CD4-positive, alpha-beta T cell treated with Interleukin-21 for 1 hour (primary cell): Measurements from ENCODE around the gene STK36.

ENCODE experiments used
- DNase-seq: peaks from one replicate; pipeline ENCODE4 v3.0.0-alpha.2; 2020

STK36 gene

GRCh38 chr2:218671654-218672566 lies at the start of gene STK36, which contains the start of gene RNF25:
STK36 (plus strand) TSS chr2:218672086; CDS start chr2:218672830, 744 bp downstream.
RNF25 (minus strand) TSS chr2:218672002; CDS start chr2:218671970, 32 bp downstream.
- DNase-seq: peak; percentile 85

DNA sequence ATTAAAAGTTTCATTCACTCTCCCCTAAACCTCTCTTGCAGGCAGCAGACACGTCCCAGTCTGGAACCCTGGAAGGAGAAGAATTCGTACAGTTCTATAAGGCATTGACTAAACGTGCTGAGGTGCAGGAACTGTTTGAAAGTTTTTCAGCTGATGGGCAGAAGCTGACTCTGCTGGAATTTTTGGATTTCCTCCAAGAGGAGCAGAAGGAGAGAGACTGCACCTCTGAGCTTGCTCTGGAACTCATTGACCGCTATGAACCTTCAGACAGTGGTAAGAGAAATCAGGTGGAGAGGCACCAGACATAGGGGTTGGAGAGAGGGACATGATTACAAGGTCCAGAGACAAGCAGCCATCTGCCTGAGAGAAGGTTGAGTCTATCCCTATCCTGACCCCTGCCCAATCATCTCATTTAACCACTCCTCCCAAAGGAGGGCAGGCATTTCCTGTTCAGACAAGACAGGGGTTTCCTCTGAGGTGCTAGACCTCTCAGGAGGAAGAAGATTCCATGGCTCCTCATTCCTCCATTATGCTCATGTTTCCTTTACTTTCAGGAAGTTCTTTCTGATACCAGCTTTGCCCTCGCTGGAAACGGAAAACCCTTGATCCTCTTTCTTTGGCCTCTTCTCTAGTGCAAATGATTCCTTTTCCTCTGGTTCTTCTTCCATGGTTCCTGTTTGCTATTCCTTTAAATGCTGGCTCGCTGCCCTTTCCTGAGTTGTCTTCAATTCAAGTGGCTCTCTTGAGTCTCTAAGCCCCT lies 49.1 kb upstream of the STK36 start:
- DNase-seq: no peak

GRCh38 chr2:218623366-218623705 lies 48.5 kb upstream of the STK36 start:
- no peak for DNase-seq

GRCh38 chr2:218626369-218626768 lies 45.5 kb upstream of the STK36 start:
- DNase-seq: no peak

DNA sequence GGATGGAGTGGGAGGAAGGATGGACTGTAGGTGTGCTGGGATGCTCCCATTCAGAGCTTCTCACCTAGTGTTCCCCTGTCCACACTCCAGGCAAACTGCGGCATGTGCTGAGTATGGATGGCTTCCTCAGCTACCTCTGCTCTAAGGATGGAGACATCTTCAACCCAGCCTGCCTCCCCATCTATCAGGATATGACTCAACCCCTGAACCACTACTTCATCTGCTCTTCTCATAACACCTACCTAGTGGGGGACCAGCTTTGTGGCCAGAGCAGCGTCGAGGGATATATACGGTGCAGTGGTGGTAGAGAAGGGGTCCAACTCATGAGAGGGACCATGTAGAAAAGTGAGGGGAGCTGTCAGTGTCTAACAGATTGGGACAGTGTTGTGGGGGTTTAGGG lies 43.9 kb upstream of the STK36 start:
- DNase-seq: no peak

DNA sequence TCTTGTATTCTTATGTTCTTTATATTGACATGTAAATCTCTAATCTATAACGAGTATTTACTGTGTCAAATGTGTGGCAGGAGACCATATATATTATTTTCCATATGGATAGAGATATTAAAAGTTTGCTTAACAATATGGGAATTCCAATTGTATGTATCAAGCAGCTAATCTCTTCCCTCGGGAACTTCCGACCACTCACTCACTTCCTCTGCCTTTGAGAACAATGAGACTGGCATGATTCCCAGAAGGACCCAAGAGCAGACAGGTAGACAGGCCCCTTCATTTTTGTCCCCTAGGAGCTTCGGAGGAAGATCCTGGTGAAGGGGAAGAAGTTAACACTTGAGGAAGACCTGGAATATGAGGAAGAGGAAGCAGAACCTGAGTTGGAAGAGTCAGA lies 40.0 kb upstream of the STK36 start:
- DNase-seq: no peak

DNA sequence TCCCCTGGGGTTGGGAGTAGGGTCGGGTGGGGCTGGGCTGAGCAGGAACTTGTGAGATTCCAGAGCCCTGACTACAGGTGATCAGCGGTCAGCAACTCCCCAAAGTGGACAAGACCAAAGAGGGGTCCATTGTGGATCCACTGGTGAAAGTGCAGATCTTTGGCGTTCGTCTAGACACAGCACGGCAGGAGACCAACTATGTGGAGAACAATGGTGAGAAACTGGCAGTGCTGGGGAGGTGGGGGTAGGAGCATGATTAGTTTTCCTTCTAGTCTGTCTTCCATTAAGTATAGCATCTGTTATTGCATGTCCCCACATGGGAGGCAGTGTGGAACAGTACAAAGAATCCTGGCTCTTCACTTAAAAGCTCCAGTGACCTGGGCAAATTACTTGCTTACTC lies 36.2 kb upstream of the STK36 start:
- DNase-seq: no peak

DNA sequence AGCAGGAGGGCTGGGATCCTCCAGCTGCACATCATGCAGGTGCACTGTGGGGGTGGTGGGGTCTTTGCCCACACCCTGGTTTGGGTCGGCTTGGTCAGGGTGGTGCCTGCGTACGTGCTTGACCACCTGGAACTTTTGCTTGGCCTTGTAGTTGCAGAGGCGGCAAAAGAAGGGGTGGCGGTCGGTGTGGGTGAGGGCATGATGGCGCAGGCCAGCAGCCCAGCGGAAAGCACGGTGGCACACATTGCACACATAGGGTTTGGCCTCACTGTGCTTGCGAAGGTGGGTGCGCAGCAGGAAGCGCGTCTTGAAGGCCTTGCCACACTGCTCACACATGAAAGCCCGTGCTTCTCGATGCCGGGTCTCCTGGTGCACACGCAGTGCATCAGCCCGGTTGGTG lies 33.5 kb upstream of the STK36 start:
- no peak for DNase-seq

- DNase-seq: no peak
Measured at GRCh38 chr2:218642121-218642656, 29.7 kb upstream of the STK36 start.

DNA sequence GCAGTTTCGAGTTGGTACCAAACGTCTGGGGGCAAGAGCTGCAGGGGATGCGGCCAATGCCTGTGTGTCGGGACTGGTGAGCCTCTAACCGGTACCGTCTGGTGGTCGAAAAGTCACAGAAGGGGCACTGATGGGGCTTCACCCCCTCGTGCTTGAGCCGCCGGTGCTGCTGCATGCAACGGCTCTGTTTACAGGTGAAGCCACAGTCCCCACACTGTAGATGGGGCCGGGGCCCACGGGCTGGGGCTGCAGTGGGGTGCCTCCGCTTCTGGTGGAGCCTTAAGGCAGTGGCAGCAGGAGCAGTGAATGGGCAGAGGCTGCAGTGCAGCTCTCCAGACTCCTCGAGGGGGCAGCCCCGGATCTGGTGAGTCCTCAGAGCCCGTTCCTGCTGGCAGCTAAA lies 29.1 kb upstream of the STK36 start:
- DNase-seq: no peak

GRCh38 chr2:218643751-218644310 lies 28.1 kb upstream of the STK36 start:
- DNase-seq: no peak

- DNase-seq: no peak
Measured at GRCh38 chr2:218644721-218645120, 27.2 kb upstream of the STK36 start.

GRCh38 chr2:218645126-218645525 lies 26.8 kb upstream of the STK36 start:
- no peak for DNase-seq

- DNase-seq: peak; percentile 62
Measured at GRCh38 chr2:218648088-218648786, 23.6 kb upstream of the STK36 start.

GRCh38 chr2:218648787-218649100 lies 23.1 kb upstream of the STK36 start:
- no peak for DNase-seq

- no peak for DNase-seq
Measured at GRCh38 chr2:218655751-218656150, 16.1 kb upstream of the STK36 start.

DNA sequence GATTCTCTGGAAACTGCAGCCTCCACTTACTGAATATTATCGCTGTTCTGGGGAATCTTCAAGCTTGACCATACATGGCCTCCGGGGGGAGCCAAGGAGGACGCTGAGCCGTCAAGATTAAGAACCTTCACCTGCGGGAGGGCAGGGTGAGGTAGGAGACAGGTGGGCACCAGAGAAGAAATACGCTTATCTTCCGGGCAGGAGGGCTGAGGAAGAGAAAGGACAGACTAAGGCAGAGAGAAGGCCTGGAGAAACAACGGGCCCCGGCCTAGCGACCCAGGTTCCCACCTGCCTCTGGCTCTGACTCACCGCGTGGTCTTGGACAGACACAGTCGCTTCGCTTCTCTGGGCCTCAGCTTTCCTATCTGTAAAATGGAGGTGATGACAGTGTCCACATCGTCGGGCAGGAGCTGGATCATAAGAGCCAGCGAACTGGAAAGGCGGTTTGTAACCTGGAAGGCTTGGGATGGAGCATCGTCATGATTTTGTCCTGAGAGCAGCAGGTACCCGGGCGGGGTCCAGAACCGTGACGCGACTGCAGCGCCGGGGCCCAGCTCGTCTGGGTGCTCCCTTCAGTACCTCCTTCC lies 13.1 kb upstream of the STK36 start:
- DNase-seq: peak; percentile 45

- peak; percentile 94 for DNase-seq
Measured at GRCh38 chr2:218659258-218659987, 12.5 kb upstream of the STK36 start, which contains the start of the genes BCS1L and ZNF142. BCS1L (plus strand) TSS chr2:218659683; CDS start chr2:218660988, 1,305 bp downstream. ZNF142 (minus strand) TSS chr2:218659623; CDS start chr2:218656429, 3,194 bp downstream.

DNA sequence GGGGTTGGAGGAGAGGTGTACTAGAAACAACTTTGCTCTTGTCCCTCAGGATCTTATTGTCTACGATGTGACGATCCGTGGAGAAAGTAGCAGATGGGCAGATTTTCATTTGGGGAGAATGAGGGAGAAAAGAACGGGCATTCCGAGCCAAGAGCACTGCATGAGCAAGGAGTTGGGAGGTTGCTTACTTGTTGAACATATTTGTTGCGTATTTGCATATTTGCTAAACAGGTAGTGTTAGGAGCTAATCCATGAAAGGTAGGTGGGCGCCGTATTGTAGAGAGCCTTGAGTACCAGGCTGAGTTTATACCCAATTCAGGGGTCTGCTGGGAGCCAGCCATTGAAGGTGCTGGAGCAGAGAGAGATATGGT lies 11.9 kb upstream of the STK36 start:
- no peak for DNase-seq

GRCh38 chr2:218662377-218662776 lies 9.5 kb upstream of the STK36 start:
- no peak for DNase-seq

GRCh38 chr2:218662827-218663226 lies 9.1 kb upstream of the STK36 start:
- no peak for DNase-seq

DNA sequence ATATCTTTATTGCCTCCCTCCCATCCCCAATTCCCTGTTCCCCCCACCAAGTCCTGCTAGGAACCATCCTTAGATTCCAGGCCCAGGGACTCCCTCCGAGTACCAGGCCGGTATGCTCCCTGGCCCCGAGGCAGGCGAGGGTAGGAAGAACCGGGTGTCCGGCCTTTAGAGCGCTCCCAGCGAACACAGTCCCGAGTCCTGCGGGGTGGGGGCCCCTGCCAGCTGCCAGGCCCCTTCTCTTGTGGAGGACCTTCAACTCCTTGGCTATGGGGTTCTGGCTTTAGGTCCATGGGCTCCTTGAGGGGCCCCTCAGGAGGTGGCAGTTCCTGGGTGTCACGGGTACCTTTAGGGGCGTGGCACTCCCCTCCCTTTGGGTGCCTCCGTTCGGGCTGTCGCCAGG lies 8.0 kb upstream of the STK36 start:
- no peak for DNase-seq
